Liver (tissue), 9 donors: Measurements from ENCODE around the gene DPH5. TPM values are rescaled to one million over a fixed set of nuclear protein-coding genes. Genes with fewer than 3 reads are reported as not detected.
A peak's percentile ranks its signal among the peaks of the same experiment; 100 is the strongest.
"Not testable (repeated sequence)": the region's sequence is repeated elsewhere in the genome, so short reads cannot be mapped to it uniquely, and the experiment has no call there.

Source experiments
- DNase-seq: peaks from one replicate; pipeline ENCODE4 v3.0.0-alpha.2; 2017; ENCODE audit warnings: low spot score
- H3K27ac ChIP-seq, 2 donors: one replicate each; pipeline ENCODE4 v1.7.0; 2013; ENCODE audit warnings: inconsistent platforms in 2 of 2, low read length in 2 of 2, control low read depth in 1 of 2, low read depth in 1 of 2, mild to moderate bottlenecking in 1 of 2
- H3K27me3 ChIP-seq, 4 donors: one replicate each; pipeline versions ENCODE4 v1.6.1 to v1.7.0; 2013; ENCODE audit warnings: low read length in 3 of 4, inconsistent platforms in 1 of 4, mild to moderate bottlenecking in 1 of 4, moderate library complexity in 1 of 4; ENCODE audit not compliant: control insufficient read depth in 4 of 4, insufficient read depth in 4 of 4
- H3K36me3 ChIP-seq, 4 donors: one replicate each; pipeline versions ENCODE4 v1.6.1 to v1.7.0; 2013; ENCODE audit warnings: low read length in 3 of 4, mild to moderate bottlenecking in 3 of 4, low read depth in 1 of 4, moderate library complexity in 1 of 4; ENCODE audit not compliant: control insufficient read depth in 4 of 4, insufficient read depth in 3 of 4
- H3K4me1 ChIP-seq, 4 donors: one replicate each; pipeline versions ENCODE4 v1.6.1 to v1.7.0; 2013; ENCODE audit warnings: low read length in 3 of 4, mild to moderate bottlenecking in 3 of 4, moderate library complexity in 1 of 4; ENCODE audit not compliant: control insufficient read depth in 4 of 4, insufficient read depth in 4 of 4
- H3K4me3 ChIP-seq, 3 donors: one replicate each; pipeline versions ENCODE4 v1.6.1 to v1.7.0; 2013; ENCODE audit warnings: low read length in 3 of 3, control low read depth in 1 of 3, low read depth in 1 of 3, mild to moderate bottlenecking in 1 of 3
- H3K9ac ChIP-seq, 2 donors: one replicate each; pipeline ENCODE4 v1.7.0; 2013; ENCODE audit warnings: low read length in 2 of 2, mild to moderate bottlenecking in 2 of 2, moderate library complexity in 2 of 2, control low read depth in 1 of 2, low read depth in 1 of 2
- H3K9me3 ChIP-seq, 4 donors: one replicate each; pipeline versions ENCODE4 v1.6.1 to v1.7.0; 2013; ENCODE audit warnings: low read length in 3 of 4; ENCODE audit not compliant: control insufficient read depth in 4 of 4
- EGR1 ChIP-seq, 2 donors: IDR thresholded peaks; 2 replicates each; pipeline ENCODE4 v1.6.1; 2016 to 2018; ENCODE audit warnings: antibody characterized with exemption in 2 of 2, low read depth in 2 of 2
- FOXA1 ChIP-seq: IDR thresholded peaks from 2 replicates; pipeline ENCODE4 v1.6.1; 2016; ENCODE audit warnings: antibody characterized with exemption
- FOXA2 ChIP-seq: IDR thresholded peaks from 2 replicates; pipeline ENCODE4 v1.6.1; 2016; ENCODE audit warnings: antibody characterized with exemption
- GABPA ChIP-seq, 2 donors: IDR thresholded peaks in 1 of 2; conservative IDR thresholded peaks in 1 of 2; 2 replicates each; pipeline ENCODE4 v1.6.1; 2016; ENCODE audit warnings: antibody characterized with exemption in 2 of 2, mild to moderate bottlenecking in 1 of 2, moderate library complexity in 1 of 2
- HNF4A ChIP-seq, 2 donors: conservative IDR thresholded peaks; 2 replicates each; pipeline ENCODE4 v1.6.1; 2016; ENCODE audit warnings: antibody characterized with exemption in 2 of 2, mild to moderate bottlenecking in 2 of 2
- HNF4G ChIP-seq: IDR thresholded peaks from 2 replicates; pipeline ENCODE4 v1.6.1; 2016; ENCODE audit warnings: antibody characterized with exemption
- JUND ChIP-seq, 2 donors: IDR thresholded peaks; 2 replicates each; pipeline ENCODE4 v1.6.1; 2016; ENCODE audit warnings: antibody characterized with exemption in 2 of 2
- NR2F2 ChIP-seq: IDR thresholded peaks from 2 replicates; pipeline ENCODE4 v1.6.1; 2016; ENCODE audit warnings: antibody characterized with exemption
- RAD21 ChIP-seq, 2 donors: IDR thresholded peaks; 2 replicates each; pipeline ENCODE4 v1.6.1; 2016; ENCODE audit warnings: antibody characterized with exemption in 2 of 2, mild to moderate bottlenecking in 2 of 2
- RXRA ChIP-seq, 2 donors: IDR thresholded peaks; 2 replicates each; pipeline ENCODE4 v1.6.1; 2017 to 2018; ENCODE audit warnings: antibody characterized with exemption in 2 of 2, mild to moderate bottlenecking in 1 of 2
- SP1 ChIP-seq: IDR thresholded peaks from 2 replicates; pipeline ENCODE4 v1.6.1; 2018; ENCODE audit warnings: antibody characterized with exemption, mild to moderate bottlenecking
- TAF1 ChIP-seq: conservative IDR thresholded peaks from 2 replicates; pipeline ENCODE4 v1.6.1; 2016; ENCODE audit warnings: antibody characterized with exemption, mild to moderate bottlenecking
- YY1 ChIP-seq: IDR thresholded peaks from 2 replicates; pipeline ENCODE4 v1.6.1; 2016; ENCODE audit warnings: antibody characterized with exemption, mild to moderate bottlenecking
- WGBS: extraction: QIAGEN DNeasy Blood & Tissue Kit; methylation state at CpG from one replicate; pipeline ENCODE4 v1.1.7; 2013; 5-methylcytosine and 5-hydroxymethylcytosine counted together
- polyA plus RNA-seq, 2 donors: library from polyadenylated mRNA; stranded (reverse) in 1 of 2; unstranded in 1 of 2; fragments of 200-250 nt in 1 of 2; fragments of >200 nt in 1 of 2; fragmentation: Nextera tagmentation in 1 of 2; extraction: Ambion mirVana in 1 of 2; gene quantifications; one replicate each; pipeline versions ENCODE4 v1.2.1 to v1.2.3, GENCODE V29; 2013 to 2015
- total RNA-seq, 2 donors: library from RNA; depleted of rRNA; stranded (reverse); fragments of >200 nt; gene quantifications; one replicate each; pipeline ENCODE4 v1.2.3, GENCODE V29; 2014
- TF ChIP-seq, protein P1 (sequence below): IDR thresholded peaks from 2 replicates; pipeline ENCODE4 v1.6.1; 2016; ENCODE audit warnings: antibody characterized with exemption
- TF ChIP-seq, protein P2 (sequence below): IDR thresholded peaks from 2 replicates; pipeline ENCODE4 v1.6.1; 2016; ENCODE audit warnings: antibody characterized with exemption
- TF ChIP-seq, protein P3 (sequence below): fragments of 150-350 bp; IDR thresholded peaks from 2 replicates; pipeline ENCODE4 v1.5.1; 2017; ENCODE audit warnings: improper control_type of control experiment, low read depth, low read length; ENCODE audit not compliant: missing input control
- TF ChIP-seq, protein P4 (sequence below): IDR thresholded peaks from 2 replicates; pipeline ENCODE4 v1.6.1; 2016; ENCODE audit warnings: antibody characterized with exemption
- donor health status: healthy.
- donor health status: healthy.
- donor health status: healthy.
- donor health status: healthy.
- donor health status: healthy.

Gene DPH5
- total and polyA plus RNA-seq, 4 donors, result 12.9 to 16.3 (median 14.8) TPM

DNA sequence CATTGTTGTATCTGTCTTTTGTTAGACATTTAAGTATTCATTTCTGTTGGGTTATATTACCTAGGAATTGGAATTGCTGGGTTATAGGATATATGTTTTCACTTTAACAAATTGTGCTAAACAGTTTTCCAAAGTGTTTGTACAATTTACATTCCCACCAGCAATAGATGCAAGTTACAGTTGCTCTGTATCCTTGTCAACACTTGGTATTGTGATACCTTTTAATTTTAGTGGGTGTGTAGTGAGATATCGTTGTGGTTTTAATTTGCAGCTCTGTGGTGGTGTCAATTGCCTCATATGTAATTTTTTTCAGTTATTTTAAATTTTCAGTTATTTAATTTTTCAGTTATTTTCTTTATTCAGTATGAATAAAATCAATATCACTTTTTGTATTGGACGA lies 7.4 kb upstream of the DPH5 start:
- Histone ChIP-seq H3K9me3 (no peaks in the 10 kb centered on the region), H3K4me3 (no peak overlapping the region), H3K27ac (no peak overlapping the region), H3K36me3 (no peaks in the 10 kb centered on the region), H3K4me1 (peaks cover 0 to 7% (median 2%) of the 10 kb centered on the region in 4 donors), H3K9ac (no peak overlapping the region), H3K27me3 (no peaks in the 10 kb centered on the region)
- DNase-seq, result no peak
- WGBS, result 94% methylated on average over 2 of the region's 2 CpGs
- no peak for TF ChIP-seq EGR1 (IDR thresholded peaks at IDR 0.05; ENCODE audit: low read depth in 2 of 2)
- TF ChIP-seq NR2F2, result no peak
- no peak for TF ChIP-seq RAD21 (IDR thresholded peaks at IDR 0.05)
- TF ChIP-seq, protein P1, sequence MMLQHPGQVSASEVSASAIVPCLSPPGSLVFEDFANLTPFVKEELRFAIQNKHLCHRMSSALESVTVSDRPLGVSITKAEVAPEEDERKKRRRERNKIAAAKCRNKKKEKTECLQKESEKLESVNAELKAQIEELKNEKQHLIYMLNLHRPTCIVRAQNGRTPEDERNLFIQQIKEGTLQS, result no peak
- TF ChIP-seq YY1, result no peak
- TF ChIP-seq TAF1, result no peak
- TF ChIP-seq FOXA2, result no peak
- TF ChIP-seq SP1, result no peak
- no peak for TF ChIP-seq GABPA (IDR thresholded peaks at IDR 0.05 in 1 of 2, conservative IDR thresholded peaks at IDR 0.05 in 1 of 2)
- no peak for TF ChIP-seq FOXA1
- TF ChIP-seq, protein P2, sequence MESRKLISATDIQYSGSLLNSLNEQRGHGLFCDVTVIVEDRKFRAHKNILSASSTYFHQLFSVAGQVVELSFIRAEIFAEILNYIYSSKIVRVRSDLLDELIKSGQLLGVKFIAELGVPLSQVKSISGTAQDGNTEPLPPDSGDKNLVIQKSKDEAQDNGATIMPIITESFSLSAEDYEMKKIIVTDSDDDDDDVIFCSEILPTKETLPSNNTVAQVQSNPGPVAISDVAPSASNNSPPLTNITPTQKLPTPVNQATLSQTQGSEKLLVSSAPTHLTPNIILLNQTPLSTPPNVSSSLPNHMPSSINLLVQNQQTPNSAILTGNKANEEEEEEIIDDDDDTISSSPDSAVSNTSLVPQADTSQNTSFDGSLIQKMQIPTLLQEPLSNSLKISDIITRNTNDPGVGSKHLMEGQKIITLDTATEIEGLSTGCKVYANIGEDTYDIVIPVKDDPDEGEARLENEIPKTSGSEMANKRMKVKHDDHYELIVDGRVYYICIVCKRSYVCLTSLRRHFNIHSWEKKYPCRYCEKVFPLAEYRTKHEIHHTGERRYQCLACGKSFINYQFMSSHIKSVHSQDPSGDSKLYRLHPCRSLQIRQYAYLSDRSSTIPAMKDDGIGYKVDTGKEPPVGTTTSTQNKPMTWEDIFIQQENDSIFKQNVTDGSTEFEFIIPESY, result no peak
- no peak for TF ChIP-seq HNF4G
- TF ChIP-seq RXRA (IDR thresholded peaks at IDR 0.05), result no peak
- TF ChIP-seq, protein P3, sequence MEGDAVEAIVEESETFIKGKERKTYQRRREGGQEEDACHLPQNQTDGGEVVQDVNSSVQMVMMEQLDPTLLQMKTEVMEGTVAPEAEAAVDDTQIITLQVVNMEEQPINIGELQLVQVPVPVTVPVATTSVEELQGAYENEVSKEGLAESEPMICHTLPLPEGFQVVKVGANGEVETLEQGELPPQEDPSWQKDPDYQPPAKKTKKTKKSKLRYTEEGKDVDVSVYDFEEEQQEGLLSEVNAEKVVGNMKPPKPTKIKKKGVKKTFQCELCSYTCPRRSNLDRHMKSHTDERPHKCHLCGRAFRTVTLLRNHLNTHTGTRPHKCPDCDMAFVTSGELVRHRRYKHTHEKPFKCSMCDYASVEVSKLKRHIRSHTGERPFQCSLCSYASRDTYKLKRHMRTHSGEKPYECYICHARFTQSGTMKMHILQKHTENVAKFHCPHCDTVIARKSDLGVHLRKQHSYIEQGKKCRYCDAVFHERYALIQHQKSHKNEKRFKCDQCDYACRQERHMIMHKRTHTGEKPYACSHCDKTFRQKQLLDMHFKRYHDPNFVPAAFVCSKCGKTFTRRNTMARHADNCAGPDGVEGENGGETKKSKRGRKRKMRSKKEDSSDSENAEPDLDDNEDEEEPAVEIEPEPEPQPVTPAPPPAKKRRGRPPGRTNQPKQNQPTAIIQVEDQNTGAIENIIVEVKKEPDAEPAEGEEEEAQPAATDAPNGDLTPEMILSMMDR, result no peak
- TF ChIP-seq HNF4A (conservative IDR thresholded peaks at IDR 0.05), result no peak

DNA sequence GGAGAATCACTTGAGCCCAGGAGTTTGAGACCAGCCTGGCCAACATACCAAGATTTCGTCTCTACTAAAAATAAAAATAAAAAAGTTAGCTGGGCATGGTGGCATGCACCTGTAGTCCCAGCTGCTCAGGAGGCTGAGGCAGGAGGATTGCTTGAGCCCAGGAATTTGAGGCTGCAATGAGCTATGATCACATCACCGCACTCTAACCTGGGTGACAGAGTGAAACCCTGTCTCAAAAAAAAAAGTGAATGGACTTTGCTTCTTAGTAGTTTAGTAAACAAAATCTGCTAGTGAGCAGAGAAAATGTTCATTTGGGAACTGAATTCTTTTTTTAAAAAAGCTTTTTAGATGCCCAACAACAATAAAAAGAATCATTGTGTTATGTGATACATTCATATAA lies 6.5 kb upstream of the DPH5 start:
- H3K4me3 ChIP-seq, H3K9me3 ChIP-seq, H3K27me3 ChIP-seq, H3K9ac ChIP-seq, H3K4me1 ChIP-seq, DNase-seq, H3K27ac ChIP-seq, H3K36me3 ChIP-seq: not testable (repeated sequence)
- TF ChIP-seq HNF4A (conservative IDR thresholded peaks at IDR 0.05), result peak; percentile 45 to 70
- 72% methylated on average over 2 of the region's 2 CpGs for WGBS

DNA sequence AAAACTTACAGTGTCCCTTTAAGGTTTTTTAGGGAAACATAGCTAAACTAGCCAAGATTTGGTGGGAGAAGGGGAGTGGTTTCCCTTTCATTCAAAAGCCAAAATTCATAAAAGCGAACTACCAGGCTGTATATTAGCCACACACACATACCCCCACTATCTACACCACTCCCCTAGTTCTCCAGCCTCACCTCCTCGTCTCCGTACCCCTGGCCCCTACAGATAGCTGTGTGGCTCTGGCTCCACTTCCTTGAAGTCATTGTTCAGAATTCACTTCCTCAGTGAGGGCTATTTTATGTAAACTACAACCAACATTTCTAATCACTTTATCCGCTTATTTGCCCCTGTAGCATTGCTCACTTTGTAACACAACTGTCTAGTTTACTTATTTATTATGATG lies 5.3 kb upstream of the DPH5 start:
- 85% methylated on average over 4 of the region's 4 CpGs for WGBS
- DNase-seq, result no peak
- H3K4me1 ChIP-seq, result peaks cover 4 to 13% (median 9%) of the 10 kb centered on the region in 4 donors
- H3K4me3 ChIP-seq, result no peak overlapping the region
- no peak overlapping the region for H3K27ac ChIP-seq
- H3K27me3 ChIP-seq, result no peaks in the 10 kb centered on the region
- no peak overlapping the region for H3K9ac ChIP-seq
- H3K9me3 ChIP-seq, result no peaks in the 10 kb centered on the region
- no peaks in the 10 kb centered on the region for H3K36me3 ChIP-seq
- no peak for TF ChIP-seq HNF4G
- no peak for TF ChIP-seq RAD21 (IDR thresholded peaks at IDR 0.05)
- TF ChIP-seq EGR1 (IDR thresholded peaks at IDR 0.05; ENCODE audit: low read depth in 2 of 2), result no peak
- TF ChIP-seq, protein P2, result no peak
- TF ChIP-seq SP1, result no peak
- no peak for TF ChIP-seq GABPA (IDR thresholded peaks at IDR 0.05 in 1 of 2, conservative IDR thresholded peaks at IDR 0.05 in 1 of 2)
- TF ChIP-seq, protein P3, result no peak
- TF ChIP-seq, protein P1, result no peak
- no peak for TF ChIP-seq FOXA1
- TF ChIP-seq NR2F2, result no peak
- no peak for TF ChIP-seq JUND (IDR thresholded peaks at IDR 0.05)
- no peak for TF ChIP-seq HNF4A (conservative IDR thresholded peaks at IDR 0.05)
- TF ChIP-seq, protein P4, sequence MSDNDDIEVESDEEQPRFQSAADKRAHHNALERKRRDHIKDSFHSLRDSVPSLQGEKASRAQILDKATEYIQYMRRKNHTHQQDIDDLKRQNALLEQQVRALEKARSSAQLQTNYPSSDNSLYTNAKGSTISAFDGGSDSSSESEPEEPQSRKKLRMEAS, result no peak
